Measurements from ENCODE around the gene PRDM8.
"Not testable (repeated sequence)": the region's sequence is repeated elsewhere in the genome, so short reads cannot be mapped to it uniquely, and the experiment has no call there.

The PRDM8 gene

DNA sequence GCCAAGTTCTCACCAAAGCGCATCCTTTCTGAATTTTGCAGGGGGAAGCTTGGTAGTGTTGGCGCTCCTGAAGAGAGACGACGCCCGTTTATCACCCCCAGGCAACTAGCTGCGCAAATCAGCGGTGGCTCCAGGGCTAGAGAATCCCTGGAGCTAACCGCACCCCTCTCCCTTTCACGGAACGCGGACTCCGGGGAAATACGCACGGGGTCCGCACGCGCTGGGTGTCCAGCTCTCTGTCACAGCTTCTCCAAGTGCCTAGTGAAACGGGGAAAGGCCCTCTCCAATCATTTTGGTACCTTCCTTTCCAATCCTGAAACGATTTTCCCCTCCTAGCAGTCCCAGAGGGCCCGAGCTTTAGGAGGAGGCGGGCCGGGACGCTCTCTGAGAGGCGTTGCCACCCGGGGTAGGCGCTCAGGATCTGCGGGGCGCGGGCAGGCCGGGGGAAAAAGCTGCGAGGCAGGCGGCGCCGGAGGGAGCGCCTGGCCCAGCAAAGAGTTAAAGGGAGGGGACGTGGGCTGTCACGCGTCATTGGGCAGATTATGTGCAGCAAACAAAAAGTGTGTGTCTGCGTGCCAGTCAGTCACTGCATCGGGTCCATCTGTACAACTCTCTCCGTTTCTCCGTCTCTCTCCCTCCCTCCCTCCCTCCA, at the start of gene PRDM8:
Gene PRDM8 (plus strand): TSS at position 582 of the 652 bp plus-strand sequence. CDS start 2,578 bp downstream, outside the sequence.
- DNase-seq (ENCODE audit: low read depth, low spot score) = no peak

DNA sequence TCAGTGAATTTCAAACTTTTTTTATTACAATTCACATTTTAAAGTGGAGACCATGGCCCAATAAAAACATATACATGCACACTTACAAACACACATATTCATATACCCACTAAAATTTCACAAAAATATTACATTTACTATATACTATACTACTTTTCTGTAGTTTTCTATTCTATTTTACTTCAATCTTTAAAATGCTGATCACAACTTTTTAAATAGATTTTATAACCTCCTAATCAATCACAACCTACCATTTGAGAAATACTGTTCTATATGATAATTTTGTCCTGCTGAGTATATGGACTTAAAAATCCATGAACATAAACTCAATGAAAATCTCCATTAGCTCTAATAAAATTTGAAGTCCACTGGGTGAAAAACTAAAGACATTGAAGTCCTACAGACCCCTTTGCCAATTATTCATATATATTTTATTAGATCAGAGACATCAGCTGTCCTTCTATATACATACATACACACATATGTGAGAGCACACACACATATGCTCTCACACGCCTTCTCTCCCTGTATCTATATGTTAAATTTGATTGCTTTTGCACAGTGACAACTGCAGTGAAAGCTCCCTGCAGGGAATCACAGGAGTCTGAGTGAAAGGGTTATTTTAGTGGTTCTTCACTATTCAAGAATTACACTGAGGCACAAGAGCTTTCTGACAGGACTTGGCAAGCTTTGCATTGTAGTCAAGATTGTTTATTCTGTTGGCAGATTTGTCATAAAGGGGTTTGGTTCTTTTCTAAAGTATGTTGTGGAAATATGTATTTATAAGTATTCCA, 46.7 kb upstream of the PRDM8 start:
- no peak for DNase-seq (ENCODE audit: low read depth, low spot score)

DNA sequence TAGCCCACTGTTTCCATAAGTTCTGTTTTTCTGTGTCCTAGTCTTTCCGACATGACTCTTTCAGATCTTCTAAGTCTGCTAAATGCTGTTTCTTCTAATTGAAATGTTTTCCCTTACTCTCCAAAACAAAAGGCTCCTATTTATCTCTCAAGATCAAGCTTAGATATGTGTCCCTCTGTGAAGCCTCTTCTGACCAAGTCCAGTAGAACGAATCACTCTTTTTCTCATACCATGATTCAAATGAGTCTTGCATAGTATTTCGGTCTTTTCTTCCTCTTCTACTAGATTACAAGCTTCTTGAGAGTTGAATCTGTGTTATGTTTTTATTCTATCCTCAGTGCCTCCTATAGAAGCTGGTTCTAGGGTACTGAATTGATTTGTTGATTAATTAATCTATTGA, 45.3 kb upstream of the PRDM8 start:
- DNase-seq (ENCODE audit: low read depth, low spot score) = no peak

DNA sequence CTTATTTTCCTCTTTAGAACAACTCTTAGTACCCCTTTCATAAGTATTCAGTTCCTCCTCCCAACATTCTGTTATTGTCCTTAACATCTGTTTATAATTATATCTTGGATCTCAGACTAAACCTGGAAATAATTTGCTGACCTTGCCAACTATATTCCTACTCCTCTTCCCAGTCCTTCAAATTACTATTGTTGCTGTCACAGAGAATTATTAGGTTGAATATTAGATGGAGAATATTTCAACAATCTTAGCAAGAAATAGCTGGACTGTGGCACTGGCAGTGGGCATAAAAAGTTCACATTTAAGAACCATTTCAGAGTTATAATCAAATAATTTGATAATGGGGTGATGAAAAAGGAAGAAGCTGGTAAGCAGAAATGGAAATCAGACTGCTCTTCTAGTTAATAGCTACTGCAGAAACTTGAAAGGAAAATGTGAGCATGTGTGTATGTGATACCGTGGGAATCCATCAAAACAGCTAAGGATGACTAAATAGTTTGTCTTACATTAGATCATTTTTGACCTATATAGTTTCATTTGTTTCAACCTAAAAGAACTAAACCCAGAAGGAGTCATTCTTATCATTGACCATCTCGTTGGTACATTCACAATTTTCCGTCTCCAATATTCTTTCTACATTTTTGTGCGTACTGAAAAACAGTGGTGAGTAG, 43.3 kb upstream of the PRDM8 start:
- DNase-seq (ENCODE audit: low read depth, low spot score) = no peak

DNA sequence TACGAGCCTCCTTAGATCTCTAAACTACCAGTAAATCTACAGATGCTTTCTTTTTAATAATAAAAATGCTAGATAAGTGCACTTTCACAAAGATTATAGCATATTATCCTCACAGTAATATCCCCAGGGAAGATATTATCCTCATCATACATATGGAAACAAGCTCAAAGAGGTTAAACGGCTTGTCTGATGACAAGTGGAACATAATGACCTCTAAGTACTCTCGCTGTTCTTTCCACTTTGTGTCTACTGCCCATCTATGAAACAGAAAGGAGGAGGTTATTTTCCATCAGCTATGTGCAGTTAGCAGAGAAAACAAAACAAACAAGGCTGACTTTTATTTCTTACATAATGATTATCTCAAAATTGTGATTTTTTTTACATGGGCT, 42.8 kb upstream of the PRDM8 start:
- no peak for DNase-seq (ENCODE audit: low read depth, low spot score)

DNA sequence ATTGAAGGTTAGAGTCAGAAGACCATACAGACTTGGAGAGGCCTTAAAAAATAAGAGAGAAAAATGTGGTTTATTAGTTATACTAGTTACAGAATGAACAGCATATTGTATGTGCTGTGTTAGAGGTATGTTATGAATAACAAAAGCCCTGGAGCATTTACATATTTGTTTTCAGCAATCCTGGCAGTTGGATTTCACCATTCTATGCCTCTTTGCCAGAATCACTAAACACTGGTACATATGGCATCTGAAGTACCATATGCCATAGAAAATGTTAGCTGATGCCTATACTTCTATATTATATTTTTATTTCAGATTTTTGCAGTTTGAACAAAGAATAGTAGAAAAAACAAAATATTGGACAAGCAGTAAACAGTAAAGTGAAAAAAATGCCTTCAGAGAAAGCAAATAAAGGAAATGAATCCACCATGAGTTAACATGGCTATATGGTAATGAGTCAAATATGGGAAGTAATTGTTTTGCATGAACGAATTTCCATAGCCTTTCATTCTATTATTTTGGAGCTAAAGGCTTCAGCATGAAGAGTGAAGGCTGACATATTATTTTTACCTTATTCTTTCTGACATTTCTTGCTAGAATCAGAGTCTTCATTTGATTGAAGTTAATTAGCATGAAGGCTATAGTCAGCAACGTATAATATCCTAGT, 41.9 kb upstream of the PRDM8 start:
- DNase-seq (ENCODE audit: low read depth, low spot score) = no peak

DNA sequence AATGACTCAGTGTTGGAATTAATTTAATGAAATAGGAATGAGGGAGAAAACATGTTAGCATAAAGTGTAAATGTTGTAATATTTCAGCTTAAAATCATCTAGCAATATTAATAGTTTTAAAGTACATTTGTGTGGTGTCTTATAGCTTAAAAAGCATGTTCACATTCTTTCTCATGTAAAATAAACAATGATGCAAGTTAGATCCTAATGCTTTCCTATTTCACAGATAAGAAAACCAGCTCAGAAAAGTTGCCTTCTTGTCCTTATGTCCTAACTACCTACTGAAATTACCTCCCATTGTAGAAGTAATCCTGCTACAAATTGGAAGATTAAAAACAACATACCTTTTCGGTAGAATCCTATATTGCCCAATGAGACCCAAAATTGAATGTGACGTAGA, 40.9 kb upstream of the PRDM8 start:
- no peak for DNase-seq (ENCODE audit: low read depth, low spot score)

DNA sequence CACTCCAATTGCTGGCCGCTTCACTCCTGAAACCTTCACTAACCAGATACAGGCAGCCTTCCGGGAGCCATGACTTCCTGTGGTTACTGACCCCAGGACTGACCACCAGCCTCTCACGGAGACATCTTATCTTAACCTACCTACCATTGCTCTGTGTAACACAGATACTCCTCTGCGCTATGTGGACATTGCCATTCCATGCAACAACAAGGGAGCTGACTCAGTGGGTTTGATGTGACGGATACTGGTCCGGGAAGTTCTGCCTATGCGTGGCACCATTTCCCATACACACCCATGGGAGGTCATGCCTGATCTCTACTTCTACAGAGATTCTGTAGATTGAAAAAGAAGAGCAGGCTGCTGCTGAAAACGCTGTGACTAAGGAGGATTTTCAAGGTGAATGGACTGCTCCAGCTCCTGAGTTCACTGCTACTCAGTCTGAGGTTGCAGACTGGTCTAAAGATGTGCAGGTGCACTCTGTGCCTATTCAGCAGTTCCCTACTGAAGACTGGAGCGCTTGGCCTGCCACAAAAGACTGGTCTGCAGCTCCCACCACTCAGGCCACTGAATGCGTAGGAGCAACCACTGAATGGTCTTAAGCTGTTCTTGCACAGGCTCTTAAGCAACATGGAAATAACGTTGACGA, 35.8 kb upstream of the PRDM8 start:
- DNase-seq (ENCODE audit: low read depth, low spot score) = no peak

DNA sequence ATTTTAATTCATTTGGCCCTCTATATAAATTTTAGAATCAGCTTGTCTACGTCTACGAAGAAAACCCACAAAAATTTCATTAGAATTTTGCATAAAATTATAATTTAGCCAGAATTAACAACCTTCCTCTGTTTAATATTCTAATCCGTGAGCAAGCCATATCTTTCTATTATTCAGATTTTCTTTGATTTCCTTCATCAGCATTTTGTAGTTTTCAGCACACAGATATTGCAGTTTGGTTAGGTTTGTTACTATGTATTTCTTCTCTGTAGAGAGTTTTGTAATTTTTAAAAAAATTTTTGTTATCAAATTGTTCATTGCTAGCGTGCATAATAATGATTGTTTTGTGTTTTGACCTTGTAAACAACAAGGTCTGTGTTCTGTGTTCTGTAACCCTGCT, 34.9 kb upstream of the PRDM8 start:
- DNase-seq (ENCODE audit: low read depth, low spot score) = no peak

DNA sequence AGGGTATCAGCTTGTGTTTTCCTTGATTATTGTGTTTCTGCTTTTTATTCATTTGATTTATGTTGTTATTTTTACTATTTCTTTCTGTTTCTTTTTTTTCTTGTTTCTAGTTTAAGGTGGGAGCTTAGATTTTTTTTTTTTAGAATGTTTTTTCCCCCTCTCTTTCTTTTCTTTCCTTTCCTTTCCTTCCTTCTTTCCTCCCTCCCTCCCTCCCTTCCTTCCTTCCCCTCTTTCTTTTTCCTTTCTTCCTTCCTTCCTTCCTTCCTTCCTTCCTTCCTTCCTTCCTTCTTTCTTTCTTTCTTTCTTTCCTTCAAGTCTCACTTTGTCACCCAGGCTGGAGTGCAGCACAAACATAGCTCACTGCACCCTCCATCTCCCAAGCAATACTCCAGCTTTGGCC, 31.4 kb upstream of the PRDM8 start:
- DNase-seq (ENCODE audit: low read depth, low spot score) = no peak

DNA sequence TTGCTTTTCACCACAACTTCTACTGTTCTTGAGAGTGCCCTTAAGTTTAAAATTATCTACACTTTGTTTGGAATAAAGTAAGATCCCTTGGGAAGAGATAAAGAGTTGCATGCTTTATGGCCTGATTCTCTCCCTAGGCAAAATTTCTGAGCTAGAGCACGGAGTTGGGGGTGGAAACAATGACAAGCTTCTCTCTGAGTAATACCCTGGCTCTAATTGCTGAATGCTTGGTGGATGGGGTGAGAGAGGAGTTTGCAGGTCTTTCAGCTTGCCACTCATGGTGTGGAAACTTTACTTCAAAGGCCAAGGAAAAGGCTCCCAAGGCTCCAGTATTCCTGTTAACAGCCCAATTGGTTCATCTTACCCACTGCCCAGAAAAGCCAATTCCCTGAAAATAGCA, 26.1 kb upstream of the PRDM8 start:
- DNase-seq (ENCODE audit: low read depth, low spot score) = no peak

DNA sequence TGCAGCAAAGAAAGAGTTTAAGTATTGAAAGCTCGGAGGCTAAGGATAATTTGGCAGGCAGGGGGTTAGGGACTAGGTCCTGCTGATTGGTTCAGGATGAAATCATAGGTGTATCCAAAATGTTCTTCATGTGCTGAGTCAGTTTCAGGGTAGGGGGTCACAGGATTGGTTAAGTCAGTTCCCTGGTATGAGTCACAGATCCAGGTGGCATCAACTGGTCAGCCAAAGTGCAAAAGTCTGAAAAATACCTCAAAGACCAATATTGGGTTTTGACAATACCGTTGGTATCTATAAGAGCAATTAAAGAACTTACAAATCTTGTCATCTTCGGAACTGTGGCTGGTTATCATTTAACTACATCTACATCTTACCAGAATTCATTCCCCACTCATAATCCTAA, 25.6 kb upstream of the PRDM8 start:
- DNase-seq (ENCODE audit: low read depth, low spot score) = no peak

DNA sequence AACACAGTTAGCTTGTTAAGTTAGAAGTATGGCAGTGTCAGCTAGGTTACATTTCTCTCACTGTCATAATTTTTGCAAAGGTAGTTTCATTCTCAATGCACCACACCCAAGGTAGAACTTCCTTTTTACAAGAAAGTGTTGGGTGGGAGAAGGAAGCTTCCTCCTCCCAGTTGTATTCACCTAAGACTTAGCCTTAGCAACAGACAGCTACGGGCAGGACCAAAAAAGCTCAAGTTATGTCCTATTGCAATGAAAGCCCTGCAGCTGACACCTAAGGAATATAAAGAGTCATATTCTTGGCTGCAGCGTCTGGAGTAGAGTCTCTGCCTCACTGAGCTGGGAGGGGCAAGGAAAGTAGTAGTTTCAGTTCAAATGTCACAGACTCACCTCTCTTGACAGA, 25.1 kb upstream of the PRDM8 start:
- no peak for DNase-seq (ENCODE audit: low read depth, low spot score)

DNA sequence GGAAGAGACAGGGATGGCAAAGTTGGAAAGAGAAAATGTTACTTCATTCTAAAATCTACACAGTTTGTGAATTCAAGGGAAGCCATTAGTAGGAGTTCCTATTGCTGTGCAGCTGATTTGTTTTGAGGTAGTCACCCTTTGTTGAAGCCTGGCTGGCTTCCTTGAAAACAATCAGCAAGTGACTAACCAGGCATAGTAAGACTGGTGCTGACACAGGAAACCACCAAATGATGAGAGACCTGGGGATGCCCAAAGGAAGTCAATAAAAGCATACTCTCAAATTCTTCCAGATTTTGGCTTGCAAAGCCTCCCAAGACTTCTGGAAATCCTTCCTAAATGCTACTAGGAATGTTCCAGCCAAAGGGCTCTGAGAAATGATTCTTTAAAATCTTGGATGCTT, 23.9 kb upstream of the PRDM8 start:
- no peak for DNase-seq (ENCODE audit: low read depth, low spot score)

DNA sequence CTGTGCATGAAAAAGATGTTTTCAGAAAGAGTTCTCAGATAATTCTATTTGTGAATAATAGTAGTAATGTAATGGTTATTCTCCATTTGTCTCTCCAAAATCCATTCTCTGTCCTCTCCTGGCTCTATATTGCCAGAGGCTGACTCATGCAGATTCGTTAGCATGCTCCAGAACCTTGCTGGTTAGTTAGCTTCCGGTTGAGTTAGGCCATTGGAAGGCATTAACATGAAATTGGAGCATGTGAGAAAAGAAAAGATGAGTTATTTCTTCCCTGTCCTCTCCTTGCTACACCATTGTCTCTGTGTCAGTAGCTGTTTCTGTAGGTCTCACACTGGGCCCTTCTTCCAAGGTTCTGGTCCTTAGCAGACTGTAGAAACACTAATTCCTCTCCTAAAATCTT, 23.5 kb upstream of the PRDM8 start:
- DNase-seq (ENCODE audit: low read depth, low spot score) = no peak

DNA sequence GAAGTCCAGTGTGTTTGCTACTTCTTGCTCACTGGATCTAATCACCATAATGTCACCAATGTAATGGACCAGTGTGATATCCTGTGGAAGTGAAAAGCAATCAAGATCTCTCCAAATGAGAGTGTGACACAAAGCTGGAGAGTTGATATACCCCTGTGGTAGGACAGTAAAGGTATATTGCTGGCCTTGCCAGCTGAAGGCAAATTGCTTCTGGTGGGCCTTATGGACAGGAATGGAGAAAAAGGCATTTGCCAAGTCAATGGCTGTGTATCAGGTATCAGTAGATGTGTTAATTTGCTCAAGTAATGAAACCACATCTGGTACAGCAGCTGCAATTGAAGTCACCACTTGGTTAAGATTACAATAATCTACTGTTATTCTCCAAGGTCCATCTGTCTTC, 19.5 kb upstream of the PRDM8 start:
- DNase-seq (ENCODE audit: low read depth, low spot score) = not testable (repeated sequence)

DNA sequence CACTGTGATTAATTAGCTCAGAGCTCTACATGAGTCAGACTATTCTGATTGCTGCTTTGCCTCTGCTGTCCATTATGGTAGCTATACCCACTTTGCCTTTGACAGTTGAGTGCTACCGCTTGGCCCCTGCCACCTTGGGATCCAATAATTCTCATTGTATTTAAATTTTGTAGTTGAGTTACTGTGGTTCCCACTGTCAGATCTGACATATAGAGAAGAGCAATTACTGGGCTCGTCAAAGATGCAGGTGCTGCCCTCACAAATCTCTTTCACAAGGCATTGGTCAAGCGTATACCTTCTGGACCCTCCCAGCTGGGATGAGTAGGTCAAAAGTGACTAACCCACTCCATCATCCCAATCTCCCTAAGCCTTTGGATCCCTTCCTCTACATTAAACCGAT, 18.3 kb upstream of the PRDM8 start:
- no peak for DNase-seq (ENCODE audit: low read depth, low spot score)

DNA sequence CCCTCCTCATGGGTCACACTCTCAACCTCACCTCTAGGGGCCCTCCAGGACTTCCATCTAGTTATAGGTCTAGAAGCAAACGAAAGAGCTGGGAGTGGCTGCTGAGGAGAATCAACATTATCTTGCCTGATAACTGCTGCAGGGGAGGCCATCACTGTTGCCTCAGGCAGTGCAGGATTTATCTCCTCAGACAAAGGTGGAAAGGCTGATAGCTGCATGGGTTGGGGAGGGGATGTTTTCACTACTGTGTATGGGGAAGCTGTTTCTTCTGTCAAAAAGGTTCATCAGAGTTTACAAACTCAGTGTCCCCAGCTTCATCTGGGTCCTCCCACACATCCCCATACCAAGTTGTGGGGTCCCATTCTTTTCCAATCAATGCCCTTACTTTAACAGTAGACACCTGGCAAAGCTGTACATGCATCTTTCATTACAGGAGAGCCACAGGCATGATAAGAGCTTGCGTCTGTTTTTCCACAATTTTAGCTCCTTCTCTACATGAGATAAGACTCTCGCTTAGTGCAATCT, 17.6 kb upstream of the PRDM8 start:
- no peak for DNase-seq (ENCODE audit: low read depth, low spot score)

DNA sequence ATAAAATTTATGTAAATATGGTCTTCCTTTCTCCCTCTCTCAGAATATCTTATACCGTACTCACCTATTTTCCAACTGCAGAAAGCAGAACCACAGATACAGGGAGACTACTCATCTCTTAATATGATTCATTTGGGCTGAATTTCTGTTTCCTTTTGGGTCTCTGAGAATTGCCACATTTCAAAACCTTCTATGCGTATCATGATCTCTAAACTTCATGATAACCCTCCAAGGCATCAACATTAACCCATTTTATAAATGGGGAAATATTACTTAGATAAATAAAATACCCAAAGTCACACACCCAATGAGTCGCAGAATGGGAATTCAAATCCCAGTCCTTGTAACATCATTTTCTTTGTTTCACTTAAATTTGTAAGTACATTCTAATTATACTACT, 16.6 kb upstream of the PRDM8 start:
- no peak for DNase-seq (ENCODE audit: low read depth, low spot score)

DNA sequence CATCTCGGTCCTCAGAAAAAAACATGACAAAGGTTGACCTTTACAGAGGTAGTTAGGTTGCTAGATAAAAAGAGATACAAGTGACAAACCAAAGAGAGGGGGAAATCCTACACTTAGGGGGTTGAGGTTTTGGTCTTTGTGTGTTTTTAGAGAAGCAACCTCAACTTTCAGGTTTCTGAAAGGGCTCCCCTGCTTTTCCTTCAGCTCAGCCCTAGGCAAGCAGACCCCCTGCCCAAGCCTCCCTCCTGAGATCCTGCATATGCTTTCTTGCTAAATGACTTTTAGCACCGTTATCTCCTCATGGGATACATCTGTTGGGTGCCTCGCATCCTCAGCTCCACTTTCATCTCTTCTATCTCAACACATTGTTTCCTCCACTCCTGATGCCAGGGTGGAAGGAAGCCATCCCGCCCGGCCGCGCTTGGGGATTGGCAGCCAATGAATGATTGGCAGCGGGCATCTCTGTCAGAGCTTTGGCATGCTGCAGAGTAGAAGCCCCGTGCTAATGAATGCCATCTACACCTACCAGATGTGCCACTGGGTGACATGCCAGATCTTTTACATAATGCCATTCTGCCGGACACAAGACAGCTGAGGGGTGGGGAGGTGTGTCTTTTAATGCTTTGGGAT, 15.0 kb upstream of the PRDM8 start:
- no peak for DNase-seq (ENCODE audit: low read depth, low spot score)
